Activated CD8-positive, alpha-beta memory T cell treated with anti-CD3 and anti-CD28 coated beads, Interleukin-2, amount 10 ng/mL, durations not matched to agents 7 days and 5 days (primary cell): ENCODE results near the gene DYSF. TPM values are rescaled to one million over a fixed set of nuclear protein-coding genes. Genes with fewer than 3 reads are reported as not detected.

Source experiments
- total RNA-seq, 2 experiments: library from RNA; stranded (reverse); gene quantifications; one replicate each; pipeline ENCODE4 v1.2.3, GENCODE V29; 2021

The DYSF gene
- total RNA-seq, 2 experiments from 2014 or later = 7.3 to 8.9 TPM

Other genes starting within 250 kb of the DYSF start
- gene PAIP2B, start 226.5 kb upstream of the DYSF start, total RNA-seq = 1 to 10 TPM; 1.1 to 1.5 TPM
- 100 to 1,000 TPM in 1 of 2 experiments, 10 to 100 TPM in 1; 88.0 to 105 TPM for gene ZNF638, start 121.8 kb upstream of the DYSF start, total RNA-seq